OCI-LY1 (cell line): Measurements from ENCODE around the gene CKAP2.

ENCODE experiments used
- H2AFZ ChIP-seq: fragments of 200-600 bp; sonication (generic), shearing (Covaris generic); 2 replicates; pipeline ENCODE4 v1.6.0; 2014; ENCODE audit warnings: antibody characterized with exemption, mild to moderate bottlenecking, low read length
- H3F3A ChIP-seq: fragments of 200-600 bp; sonication (generic), shearing (Covaris generic); 2 replicates; pipeline ENCODE4 v1.6.0; 2014; ENCODE audit warnings: mild to moderate bottlenecking, antibody characterized with exemption, low read length, moderate library complexity; ENCODE audit not compliant: insufficient read depth
- H3K27ac ChIP-seq: fragments of 200-600 bp; sonication (generic); 2 replicates; pipeline ENCODE4 v1.5.1; 2014; ENCODE audit warnings: low read length, mixed run types, mild to moderate bottlenecking, low read depth; ENCODE audit not compliant: poor library complexity, severe bottlenecking
- H3K27me3 ChIP-seq: fragments of 200-600 bp; sonication (generic); 2 replicates; pipeline ENCODE4 v1.6.0; 2014; ENCODE audit warnings: antibody characterized with exemption, mild to moderate bottlenecking, low read length, moderate library complexity; ENCODE audit not compliant: insufficient read depth
- H3K36me3 ChIP-seq: fragments of 200-600 bp; sonication (generic); 2 replicates; pipeline ENCODE4 v1.6.1; 2014; ENCODE audit warnings: mild to moderate bottlenecking, antibody characterized with exemption, low read length, moderate library complexity, mixed read lengths; ENCODE audit not compliant: insufficient read depth
- H3K4me1 ChIP-seq: fragments of 200-600 bp; sonication (generic); 2 replicates; pipeline ENCODE4 v1.5.1; 2014; ENCODE audit warnings: mild to moderate bottlenecking, low read length, moderate library complexity; ENCODE audit not compliant: insufficient read depth, severe bottlenecking
- H3K4me2 ChIP-seq: fragments of 200-600 bp; sonication (generic), shearing (Covaris generic); 2 replicates; pipeline ENCODE4 v1.6.1; 2014; ENCODE audit warnings: low read length
- H3K4me3 ChIP-seq: fragments of 200-600 bp; sonication (generic); 2 replicates; pipeline ENCODE4 v1.5.1; 2014; ENCODE audit warnings: low read length, low read depth, mild to moderate bottlenecking, mixed read lengths; ENCODE audit not compliant: poor library complexity, severe bottlenecking
- H3K79me2 ChIP-seq: fragments of 200-600 bp; shearing (Covaris generic); 2 replicates; pipeline ENCODE4 v1.6.1; 2016; ENCODE audit warnings: mixed run types, low read length, mixed read lengths; ENCODE audit not compliant: insufficient read depth
- H3K9ac ChIP-seq: fragments of 200-600 bp; sonication (generic), shearing (Covaris generic); 2 replicates; pipeline ENCODE4 v1.6.1; 2014; ENCODE audit warnings: mild to moderate bottlenecking, low read length, mixed read lengths
- H3K9me2 ChIP-seq: fragments of 200-600 bp; sonication (generic), shearing (Covaris generic); 2 replicates; pipeline ENCODE4 v1.6.1; 2014; ENCODE audit warnings: low read depth, mild to moderate bottlenecking, low read length, mixed read lengths
- H3K9me3 ChIP-seq: fragments of 200-600 bp; shearing (Covaris generic); 2 replicates; pipeline ENCODE4 v1.6.1; 2014; ENCODE audit warnings: low read length, mixed read lengths
- H4K20me1 ChIP-seq: fragments of 200-600 bp; sonication (generic), shearing (Covaris generic); 2 replicates; pipeline ENCODE4 v1.6.0; 2016; ENCODE audit warnings: mild to moderate bottlenecking, low read length; ENCODE audit not compliant: insufficient read depth
- EZH2 ChIP-seq: fragments of 200-600 bp; sonication (generic), shearing (Covaris generic); IDR thresholded peaks from 2 replicates; pipeline ENCODE4 v1.8.0; 2017; ENCODE audit warnings: borderline replicate concordance, mixed run types, mild to moderate bottlenecking, antibody characterized with exemption, low read length, moderate library complexity, mixed read lengths
- TF ChIP-seq, protein P1 (sequence below): fragments of 200-600 bp; sonication (generic), shearing (Covaris generic); IDR thresholded peaks from 2 replicates; pipeline ENCODE4 v1.5.1; 2017; ENCODE audit warnings: mild to moderate bottlenecking, antibody characterized with exemption, low read length, moderate library complexity, mixed read lengths

CKAP2 gene

DNA sequence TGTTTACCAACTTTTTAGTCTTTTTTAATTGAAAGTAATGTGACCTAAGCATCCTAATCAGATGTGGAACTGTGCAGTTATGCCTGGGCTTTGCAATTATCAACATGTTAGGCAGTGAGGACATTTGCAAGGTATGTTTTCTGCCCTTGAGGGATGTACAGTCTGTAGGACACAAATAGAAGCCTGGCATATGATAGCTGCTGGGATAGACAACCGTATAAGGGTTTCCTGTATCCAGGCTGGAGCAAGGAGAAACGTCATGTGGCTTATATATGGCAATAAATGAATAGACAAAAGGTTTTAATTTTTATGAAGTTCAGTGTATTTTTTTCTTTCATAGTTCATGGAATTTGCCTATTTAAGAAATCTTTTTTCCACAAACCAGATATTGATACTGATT lies 2.8 kb upstream of the CKAP2 start:
- TF ChIP-seq, protein P1, sequence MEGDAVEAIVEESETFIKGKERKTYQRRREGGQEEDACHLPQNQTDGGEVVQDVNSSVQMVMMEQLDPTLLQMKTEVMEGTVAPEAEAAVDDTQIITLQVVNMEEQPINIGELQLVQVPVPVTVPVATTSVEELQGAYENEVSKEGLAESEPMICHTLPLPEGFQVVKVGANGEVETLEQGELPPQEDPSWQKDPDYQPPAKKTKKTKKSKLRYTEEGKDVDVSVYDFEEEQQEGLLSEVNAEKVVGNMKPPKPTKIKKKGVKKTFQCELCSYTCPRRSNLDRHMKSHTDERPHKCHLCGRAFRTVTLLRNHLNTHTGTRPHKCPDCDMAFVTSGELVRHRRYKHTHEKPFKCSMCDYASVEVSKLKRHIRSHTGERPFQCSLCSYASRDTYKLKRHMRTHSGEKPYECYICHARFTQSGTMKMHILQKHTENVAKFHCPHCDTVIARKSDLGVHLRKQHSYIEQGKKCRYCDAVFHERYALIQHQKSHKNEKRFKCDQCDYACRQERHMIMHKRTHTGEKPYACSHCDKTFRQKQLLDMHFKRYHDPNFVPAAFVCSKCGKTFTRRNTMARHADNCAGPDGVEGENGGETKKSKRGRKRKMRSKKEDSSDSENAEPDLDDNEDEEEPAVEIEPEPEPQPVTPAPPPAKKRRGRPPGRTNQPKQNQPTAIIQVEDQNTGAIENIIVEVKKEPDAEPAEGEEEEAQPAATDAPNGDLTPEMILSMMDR, result no peak
- no peak for TF ChIP-seq EZH2
- Histone ChIP-seq H3K27ac (no peak overlapping the region), H3K4me3 (no peak overlapping the region), H3K4me2 (no peak overlapping the region), H3K27me3 (no peaks in the 10 kb centered on the region), H3K9me3 (no peaks in the 10 kb centered on the region), H3K36me3 (peaks cover 15% of the 10 kb centered on the region), H3K9me2 (no peaks in the 10 kb centered on the region), H2AFZ (no peak overlapping the region), H3K4me1 (peaks cover 63% of the 10 kb centered on the region), H3F3A (no peaks in the 10 kb centered on the region; the same call in 1 of the 2 replicates), H3K79me2 (peaks cover 22% of the 10 kb centered on the region), H3K9ac (no peak overlapping the region), H4K20me1 (no peaks in the 10 kb centered on the region)

DNA sequence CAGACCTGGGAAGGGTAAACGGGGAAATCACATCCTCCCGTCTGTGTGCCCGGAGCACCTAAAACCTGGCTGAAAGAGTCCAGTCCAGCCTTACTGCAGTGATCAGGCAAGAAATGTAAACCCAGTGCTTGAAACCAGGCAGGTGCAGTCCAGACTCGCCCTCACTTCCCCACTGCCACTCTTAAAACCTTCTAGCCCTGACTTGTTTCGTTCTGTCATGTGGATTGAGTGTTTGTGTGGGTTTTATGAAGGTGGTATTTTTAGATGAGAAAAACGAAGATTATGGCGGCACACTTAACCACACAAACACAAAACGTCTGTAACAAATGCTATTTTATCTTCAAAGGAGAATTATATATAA lies 839 bp upstream of the CKAP2 start:
- H3K27ac ChIP-seq, result peak overlapping the region; percentile 94
- H3K4me2 ChIP-seq, result peak overlapping the region; percentile 82
- peaks cover 29% of the 10 kb centered on the region for H3K36me3 ChIP-seq
- H3K4me1 ChIP-seq, result peaks cover 56% of the 10 kb centered on the region
- TF ChIP-seq, protein P1, result no peak
- no peak for TF ChIP-seq EZH2
- H3F3A ChIP-seq, result no peaks in the 10 kb centered on the region; the same call in 1 of the 2 replicates
- H4K20me1 ChIP-seq, result no peaks in the 10 kb centered on the region
- peaks cover 24% of the 10 kb centered on the region for H3K79me2 ChIP-seq
- H3K4me3 ChIP-seq, result peak overlapping the region; percentile 79
- H3K9me2 ChIP-seq, result no peaks in the 10 kb centered on the region
- H3K9ac ChIP-seq, result peak overlapping the region; percentile 86
- no peak overlapping the region; the same call in 1 of the 2 replicates for H2AFZ ChIP-seq
- no peaks in the 10 kb centered on the region for H3K9me3 ChIP-seq
- H3K27me3 ChIP-seq, result no peaks in the 10 kb centered on the region

- no peaks in the 10 kb centered on the region for H3K9me3 ChIP-seq
Measured at GRCh38 chr13:52455677-52456041, 381 bp downstream of the CKAP2 start.

More at GRCh38 chr13:52455677-52456041, 381 bp downstream of the CKAP2 start:
- Histone ChIP-seq H3K79me2 (peaks cover 25% of the 10 kb centered on the region), H3K4me3 (peak overlapping the region; percentile 79), H3F3A (no peaks in the 10 kb centered on the region; the same call in 1 of the 2 replicates), H3K36me3 (peaks cover 41% of the 10 kb centered on the region), H3K4me1 (peaks cover 54% of the 10 kb centered on the region), H3K9ac (peak overlapping the region; percentile 86), H4K20me1 (no peaks in the 10 kb centered on the region), H2AFZ (no peak overlapping the region), H3K27me3 (no peaks in the 10 kb centered on the region), H3K27ac (peak overlapping the region; percentile 94), H3K4me2 (peak overlapping the region; percentile 82), H3K9me2 (no peaks in the 10 kb centered on the region)
- TF ChIP-seq, protein P1, result no peak
